Measurements from ENCODE around the gene ZNF333.

DNA sequence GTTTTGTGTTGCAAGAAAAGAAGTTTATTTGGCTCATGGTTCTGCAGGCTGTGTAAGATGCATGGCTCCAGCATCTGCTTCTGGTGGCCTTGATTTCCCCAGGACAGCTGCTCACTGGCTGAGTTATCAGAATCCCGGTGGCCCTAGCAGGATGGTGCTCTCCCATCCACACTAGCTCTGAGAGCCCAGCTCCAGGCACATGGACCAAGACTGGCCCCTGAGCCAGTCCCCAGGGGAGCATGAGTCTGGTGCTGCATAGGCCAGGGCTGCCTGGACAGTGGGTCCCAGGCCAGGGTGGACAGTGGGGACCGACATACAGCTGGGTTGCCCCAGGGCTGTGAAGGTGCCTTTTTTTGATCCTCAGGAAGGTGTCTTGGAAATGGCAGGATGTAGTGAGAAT, 78.2 kb downstream of the ZNF333 start:
- TF ChIP-seq, protein P1, sequence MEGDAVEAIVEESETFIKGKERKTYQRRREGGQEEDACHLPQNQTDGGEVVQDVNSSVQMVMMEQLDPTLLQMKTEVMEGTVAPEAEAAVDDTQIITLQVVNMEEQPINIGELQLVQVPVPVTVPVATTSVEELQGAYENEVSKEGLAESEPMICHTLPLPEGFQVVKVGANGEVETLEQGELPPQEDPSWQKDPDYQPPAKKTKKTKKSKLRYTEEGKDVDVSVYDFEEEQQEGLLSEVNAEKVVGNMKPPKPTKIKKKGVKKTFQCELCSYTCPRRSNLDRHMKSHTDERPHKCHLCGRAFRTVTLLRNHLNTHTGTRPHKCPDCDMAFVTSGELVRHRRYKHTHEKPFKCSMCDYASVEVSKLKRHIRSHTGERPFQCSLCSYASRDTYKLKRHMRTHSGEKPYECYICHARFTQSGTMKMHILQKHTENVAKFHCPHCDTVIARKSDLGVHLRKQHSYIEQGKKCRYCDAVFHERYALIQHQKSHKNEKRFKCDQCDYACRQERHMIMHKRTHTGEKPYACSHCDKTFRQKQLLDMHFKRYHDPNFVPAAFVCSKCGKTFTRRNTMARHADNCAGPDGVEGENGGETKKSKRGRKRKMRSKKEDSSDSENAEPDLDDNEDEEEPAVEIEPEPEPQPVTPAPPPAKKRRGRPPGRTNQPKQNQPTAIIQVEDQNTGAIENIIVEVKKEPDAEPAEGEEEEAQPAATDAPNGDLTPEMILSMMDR (tag by site-specific recombination; IDR thresholded peaks at IDR 0.05): no peak
- no peak for TF ChIP-seq SP2 (tag by site-specific recombination; IDR thresholded peaks at IDR 0.05)
- TF ChIP-seq, protein P2, sequence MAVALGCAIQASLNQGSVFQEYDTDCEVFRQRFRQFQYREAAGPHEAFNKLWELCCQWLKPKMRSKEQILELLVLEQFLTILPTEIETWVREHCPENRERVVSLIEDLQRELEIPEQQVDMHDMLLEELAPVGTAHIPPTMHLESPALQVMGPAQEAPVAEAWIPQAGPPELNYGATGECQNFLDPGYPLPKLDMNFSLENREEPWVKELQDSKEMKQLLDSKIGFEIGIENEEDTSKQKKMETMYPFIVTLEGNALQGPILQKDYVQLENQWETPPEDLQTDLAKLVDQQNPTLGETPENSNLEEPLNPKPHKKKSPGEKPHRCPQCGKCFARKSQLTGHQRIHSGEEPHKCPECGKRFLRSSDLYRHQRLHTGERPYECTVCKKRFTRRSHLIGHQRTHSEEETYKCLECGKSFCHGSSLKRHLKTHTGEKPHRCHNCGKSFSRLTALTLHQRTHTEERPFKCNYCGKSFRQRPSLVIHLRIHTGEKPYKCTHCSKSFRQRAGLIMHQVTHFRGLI (tag by site-specific recombination; IDR thresholded peaks at IDR 0.05): no peak
- no peak for TF ChIP-seq ZNF354C (tag by site-specific recombination; IDR thresholded peaks at IDR 0.05; ENCODE audit: borderline replicate concordance, low read depth)
- TF ChIP-seq YY1 (tag by site-specific recombination; IDR thresholded peaks at IDR 0.05): no peak
- TF ChIP-seq ZNF274 (IDR thresholded peaks at IDR 0.05; ENCODE audit: low read length): no peak
- no peak for TF ChIP-seq ZNF274 (tag by site-specific recombination; IDR thresholded peaks at IDR 0.05; ENCODE audit: borderline replicate concordance)
- TF ChIP-seq ZBTB21 (tag by site-specific recombination; IDR thresholded peaks at IDR 0.05): no peak
- TF ChIP-seq KLF16 (tag by site-specific recombination; IDR thresholded peaks at IDR 0.05): no peak
- TF ChIP-seq ZNF514 (tag by site-specific recombination; IDR thresholded peaks at IDR 0.05): no peak
- TF ChIP-seq, protein P3, sequence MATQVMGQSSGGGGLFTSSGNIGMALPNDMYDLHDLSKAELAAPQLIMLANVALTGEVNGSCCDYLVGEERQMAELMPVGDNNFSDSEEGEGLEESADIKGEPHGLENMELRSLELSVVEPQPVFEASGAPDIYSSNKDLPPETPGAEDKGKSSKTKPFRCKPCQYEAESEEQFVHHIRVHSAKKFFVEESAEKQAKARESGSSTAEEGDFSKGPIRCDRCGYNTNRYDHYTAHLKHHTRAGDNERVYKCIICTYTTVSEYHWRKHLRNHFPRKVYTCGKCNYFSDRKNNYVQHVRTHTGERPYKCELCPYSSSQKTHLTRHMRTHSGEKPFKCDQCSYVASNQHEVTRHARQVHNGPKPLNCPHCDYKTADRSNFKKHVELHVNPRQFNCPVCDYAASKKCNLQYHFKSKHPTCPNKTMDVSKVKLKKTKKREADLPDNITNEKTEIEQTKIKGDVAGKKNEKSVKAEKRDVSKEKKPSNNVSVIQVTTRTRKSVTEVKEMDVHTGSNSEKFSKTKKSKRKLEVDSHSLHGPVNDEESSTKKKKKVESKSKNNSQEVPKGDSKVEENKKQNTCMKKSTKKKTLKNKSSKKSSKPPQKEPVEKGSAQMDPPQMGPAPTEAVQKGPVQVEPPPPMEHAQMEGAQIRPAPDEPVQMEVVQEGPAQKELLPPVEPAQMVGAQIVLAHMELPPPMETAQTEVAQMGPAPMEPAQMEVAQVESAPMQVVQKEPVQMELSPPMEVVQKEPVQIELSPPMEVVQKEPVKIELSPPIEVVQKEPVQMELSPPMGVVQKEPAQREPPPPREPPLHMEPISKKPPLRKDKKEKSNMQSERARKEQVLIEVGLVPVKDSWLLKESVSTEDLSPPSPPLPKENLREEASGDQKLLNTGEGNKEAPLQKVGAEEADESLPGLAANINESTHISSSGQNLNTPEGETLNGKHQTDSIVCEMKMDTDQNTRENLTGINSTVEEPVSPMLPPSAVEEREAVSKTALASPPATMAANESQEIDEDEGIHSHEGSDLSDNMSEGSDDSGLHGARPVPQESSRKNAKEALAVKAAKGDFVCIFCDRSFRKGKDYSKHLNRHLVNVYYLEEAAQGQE (tag by site-specific recombination; IDR thresholded peaks at IDR 0.05): no peak
- no peak for TF ChIP-seq ZNF585B (tag by site-specific recombination; IDR thresholded peaks at IDR 0.05)
- TF ChIP-seq, protein P4, sequence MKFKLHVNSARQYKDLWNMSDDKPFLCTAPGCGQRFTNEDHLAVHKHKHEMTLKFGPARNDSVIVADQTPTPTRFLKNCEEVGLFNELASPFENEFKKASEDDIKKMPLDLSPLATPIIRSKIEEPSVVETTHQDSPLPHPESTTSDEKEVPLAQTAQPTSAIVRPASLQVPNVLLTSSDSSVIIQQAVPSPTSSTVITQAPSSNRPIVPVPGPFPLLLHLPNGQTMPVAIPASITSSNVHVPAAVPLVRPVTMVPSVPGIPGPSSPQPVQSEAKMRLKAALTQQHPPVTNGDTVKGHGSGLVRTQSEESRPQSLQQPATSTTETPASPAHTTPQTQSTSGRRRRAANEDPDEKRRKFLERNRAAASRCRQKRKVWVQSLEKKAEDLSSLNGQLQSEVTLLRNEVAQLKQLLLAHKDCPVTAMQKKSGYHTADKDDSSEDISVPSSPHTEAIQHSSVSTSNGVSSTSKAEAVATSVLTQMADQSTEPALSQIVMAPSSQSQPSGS (tag by site-specific recombination; IDR thresholded peaks at IDR 0.05; ENCODE audit: low read depth): no peak
- TF ChIP-seq ZNF530 (tag by site-specific recombination; IDR thresholded peaks at IDR 0.05; ENCODE audit: low read depth): no peak

Data from HEK293 (cell line).